Smooth muscle cell (in vitro differentiated cells): ENCODE results near the gene SLC45A3. TPM values are rescaled to one million over a fixed set of nuclear protein-coding genes. Genes with fewer than 3 reads are reported as not detected.

Experiments used
- DNase-seq: peaks from one replicate; lab custom pipeline; 2025; ENCODE audit not compliant: unreplicated experiment; lab: John Stamatoyannopoulos, UW
- H2AFZ ChIP-seq: fragments of 200-600 bp; sonication (generic); 2 replicates; pipeline ENCODE4 v1.6.0; 2016; ENCODE audit warnings: antibody characterized with exemption, low read depth, mild to moderate bottlenecking
- H3F3A ChIP-seq: fragments of 200-600 bp; sonication (generic); 2 replicates; pipeline ENCODE4 v1.6.0; 2017; ENCODE audit warnings: antibody characterized with exemption, low read depth
- H3K27ac ChIP-seq: fragments of 200-600 bp; sonication (generic); 2 replicates; pipeline ENCODE4 v1.5.1; 2016; ENCODE audit warnings: low read depth, mild to moderate bottlenecking
- H3K27me3 ChIP-seq: fragments of 200-600 bp; sonication (generic); 2 replicates; pipeline ENCODE4 v1.6.1; 2016; ENCODE audit warnings: low read depth, mild to moderate bottlenecking
- H3K36me3 ChIP-seq: fragments of 200-600 bp; sonication (generic); 2 replicates; pipeline ENCODE4 v1.5.1; 2016; ENCODE audit warnings: low read depth
- H3K4me1 ChIP-seq: fragments of 200-600 bp; sonication (generic); 2 replicates; pipeline ENCODE4 v1.5.1; 2016; ENCODE audit warnings: low read depth
- H3K4me2 ChIP-seq: fragments of 200-600 bp; sonication (generic); 2 replicates; pipeline ENCODE4 v1.6.0; 2016; ENCODE audit warnings: mild to moderate bottlenecking
- H3K4me3 ChIP-seq: fragments of 200-600 bp; sonication (generic); 2 replicates; pipeline ENCODE4 v1.5.1; 2016; ENCODE audit warnings: mild to moderate bottlenecking
- H3K79me2 ChIP-seq: fragments of 200-600 bp; sonication (generic); 2 replicates; pipeline ENCODE4 v1.6.0; 2016; ENCODE audit warnings: low read depth, mild to moderate bottlenecking
- H3K9ac ChIP-seq: fragments of 200-600 bp; sonication (generic); 2 replicates; pipeline ENCODE4 v1.6.0; 2016; ENCODE audit warnings: low read depth
- H3K9me3 ChIP-seq: fragments of 200-600 bp; sonication (generic); replicated peaks from 2 replicates; pipeline ENCODE4 v1.5.1; 2016; ENCODE audit warnings: low read depth
- H4K20me1 ChIP-seq: fragments of 200-600 bp; sonication (generic); 2 replicates; pipeline ENCODE4 v1.6.0; 2016; ENCODE audit warnings: low read depth
- WGBS: methylation state at CpG from one replicate; pipeline ENCODE4 v1.1.7; 2016; ENCODE audit warnings: low lambda C conversion rate; 5-methylcytosine and 5-hydroxymethylcytosine counted together
- polyA plus RNA-seq: library from polyadenylated mRNA; unstranded; fragments of >200 nt; fragmentation: Nextera tagmentation; extraction: Ambion mirVana; gene quantifications from 2 replicates; pipeline ENCODE4 v1.2.1, GENCODE V29; 2016
- total RNA-seq: library from RNA; depleted of rRNA; stranded (reverse); fragments of >200 nt; gene quantifications from 2 replicates; pipeline ENCODE4 v1.2.3, GENCODE V29; 2014
- TF ChIP-seq, protein P1 (sequence below): fragments of 200-600 bp; sonication (generic); IDR thresholded peaks from 2 replicates; pipeline ENCODE4 v1.5.1; 2017; ENCODE audit warnings: borderline replicate concordance, mild to moderate bottlenecking, antibody characterized with exemption; ENCODE audit not compliant: insufficient read depth, poor library complexity, severe bottlenecking

SLC45A3 gene
- total and polyA plus RNA-seq, 2 experiments from 2014 or later, result 3.1 to 4.9 TPM

DNA sequence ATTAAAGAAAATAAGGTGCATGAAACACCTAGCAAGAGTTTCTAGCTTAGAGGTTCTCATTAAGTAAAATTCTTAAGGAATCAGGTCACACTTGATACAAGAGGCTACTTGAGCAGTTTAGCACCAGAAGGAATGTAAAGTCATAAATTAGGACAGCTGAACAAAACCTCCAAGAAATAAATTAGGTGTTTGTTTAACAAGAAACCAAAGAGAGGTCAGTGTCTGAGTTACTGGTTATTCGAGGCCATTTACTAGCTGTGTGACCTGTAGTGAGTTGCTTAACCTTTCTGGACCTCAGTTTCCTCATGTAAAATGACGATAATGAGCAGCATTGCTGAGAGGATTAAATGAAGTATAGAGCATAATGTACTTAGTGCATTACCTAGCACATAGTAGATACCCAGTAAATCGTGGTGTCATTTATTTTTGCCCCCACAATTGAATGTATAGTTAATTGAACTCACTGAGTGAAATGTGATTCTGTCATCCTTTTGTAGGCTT lies 47.6 kb downstream of the SLC45A3 start:
- WGBS, result 80% methylated on average over 3 of the region's 3 CpGs
- Histone ChIP-seq H3K9me3 (no peaks in the 10 kb centered on the region), H3K4me1 (peaks cover 12% of the 10 kb centered on the region), H3K4me3 (peak overlapping the region; percentile 77), H4K20me1 (peaks cover 11% of the 10 kb centered on the region), H3K79me2 (peaks cover 32% of the 10 kb centered on the region), H3K9ac (peak overlapping the region; percentile 93), H3K27me3 (no peaks in the 10 kb centered on the region), H2AFZ (peak overlapping the region; percentile 91), H3K27ac (peak overlapping the region; percentile 96), H3K4me2 (peak overlapping the region; percentile 96), H3K36me3 (no peaks in the 10 kb centered on the region), H3F3A (no peaks in the 10 kb centered on the region)
- TF ChIP-seq, protein P1, sequence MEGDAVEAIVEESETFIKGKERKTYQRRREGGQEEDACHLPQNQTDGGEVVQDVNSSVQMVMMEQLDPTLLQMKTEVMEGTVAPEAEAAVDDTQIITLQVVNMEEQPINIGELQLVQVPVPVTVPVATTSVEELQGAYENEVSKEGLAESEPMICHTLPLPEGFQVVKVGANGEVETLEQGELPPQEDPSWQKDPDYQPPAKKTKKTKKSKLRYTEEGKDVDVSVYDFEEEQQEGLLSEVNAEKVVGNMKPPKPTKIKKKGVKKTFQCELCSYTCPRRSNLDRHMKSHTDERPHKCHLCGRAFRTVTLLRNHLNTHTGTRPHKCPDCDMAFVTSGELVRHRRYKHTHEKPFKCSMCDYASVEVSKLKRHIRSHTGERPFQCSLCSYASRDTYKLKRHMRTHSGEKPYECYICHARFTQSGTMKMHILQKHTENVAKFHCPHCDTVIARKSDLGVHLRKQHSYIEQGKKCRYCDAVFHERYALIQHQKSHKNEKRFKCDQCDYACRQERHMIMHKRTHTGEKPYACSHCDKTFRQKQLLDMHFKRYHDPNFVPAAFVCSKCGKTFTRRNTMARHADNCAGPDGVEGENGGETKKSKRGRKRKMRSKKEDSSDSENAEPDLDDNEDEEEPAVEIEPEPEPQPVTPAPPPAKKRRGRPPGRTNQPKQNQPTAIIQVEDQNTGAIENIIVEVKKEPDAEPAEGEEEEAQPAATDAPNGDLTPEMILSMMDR, result no peak
- DNase-seq, result no peak

DNA sequence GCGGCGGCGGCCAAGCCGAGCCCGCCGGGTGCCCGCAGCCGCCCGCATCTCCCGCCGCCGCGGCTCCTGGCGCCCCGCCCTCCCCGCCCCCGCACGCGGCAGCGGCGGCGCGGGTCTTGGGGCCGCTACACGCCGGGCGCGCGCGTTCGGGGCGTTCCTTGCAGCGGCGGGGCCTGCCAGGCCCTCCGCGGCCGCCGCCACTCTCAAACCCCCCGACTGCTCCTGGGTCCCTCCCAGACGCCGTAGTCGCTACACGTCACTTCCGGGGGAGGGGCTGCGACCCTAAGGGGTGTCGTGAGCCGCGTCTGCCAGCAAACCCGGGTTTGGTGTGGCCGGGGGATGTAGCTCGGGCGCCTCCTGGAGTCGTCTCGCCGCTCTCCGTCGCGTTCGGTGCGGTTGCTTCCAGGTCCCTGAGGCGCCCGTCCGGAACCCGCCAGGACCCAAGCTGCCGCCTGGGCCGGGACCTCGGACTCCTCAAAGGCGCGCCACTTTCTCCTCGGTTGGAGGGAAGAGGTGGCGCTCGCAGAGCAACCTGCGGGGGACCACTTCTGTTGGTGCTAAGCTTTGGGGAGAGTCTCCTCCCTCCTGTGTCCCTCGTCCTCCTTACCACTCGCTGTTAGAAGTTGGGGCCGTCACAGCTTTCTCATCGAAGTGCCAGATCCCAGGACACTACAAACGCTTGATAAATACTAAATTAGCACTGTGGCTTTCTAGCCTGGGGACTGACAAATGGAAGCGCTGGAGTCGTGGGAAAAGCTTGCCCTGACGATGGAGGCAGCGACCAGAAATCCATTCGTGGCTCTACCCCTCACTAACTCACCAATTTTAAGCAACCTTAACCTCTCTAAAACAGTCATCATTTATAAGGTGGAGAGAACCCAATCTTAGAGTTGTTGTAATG lies 48.3 kb downstream of the SLC45A3 start, which contains the start of gene ELK4:
ELK4 (minus strand) TSS at position 244 of the 901 bp plus-strand sequence. CDS start 8,129 bp downstream, outside the sequence.
- TF ChIP-seq, protein P1, result peak; percentile 49
- Histone ChIP-seq H3K9ac (peak within 1 kb of the TSS; percentile 96), H3K4me2 (peak within 1 kb of the TSS; percentile 96), H3F3A (no peaks in the 10 kb centered on the region), H2AFZ (peak within 1 kb of the TSS; percentile 91), H3K27me3 (no peaks in the 10 kb centered on the region), H4K20me1 (peaks cover 18% of the 10 kb centered on the region), H3K36me3 (no peaks in the 10 kb centered on the region), H3K4me1 (peaks cover 12% of the 10 kb centered on the region), H3K4me3 (peak within 1 kb of the TSS; percentile 77), H3K27ac (peak within 1 kb of the TSS; percentile 96), H3K79me2 (peaks cover 39% of the 10 kb centered on the region), H3K9me3 (no peaks in the 10 kb centered on the region)
- WGBS, result under 1% methylated on average over 77 of the region's 83 CpGs
- DNase-seq, result peak; percentile 94

DNA sequence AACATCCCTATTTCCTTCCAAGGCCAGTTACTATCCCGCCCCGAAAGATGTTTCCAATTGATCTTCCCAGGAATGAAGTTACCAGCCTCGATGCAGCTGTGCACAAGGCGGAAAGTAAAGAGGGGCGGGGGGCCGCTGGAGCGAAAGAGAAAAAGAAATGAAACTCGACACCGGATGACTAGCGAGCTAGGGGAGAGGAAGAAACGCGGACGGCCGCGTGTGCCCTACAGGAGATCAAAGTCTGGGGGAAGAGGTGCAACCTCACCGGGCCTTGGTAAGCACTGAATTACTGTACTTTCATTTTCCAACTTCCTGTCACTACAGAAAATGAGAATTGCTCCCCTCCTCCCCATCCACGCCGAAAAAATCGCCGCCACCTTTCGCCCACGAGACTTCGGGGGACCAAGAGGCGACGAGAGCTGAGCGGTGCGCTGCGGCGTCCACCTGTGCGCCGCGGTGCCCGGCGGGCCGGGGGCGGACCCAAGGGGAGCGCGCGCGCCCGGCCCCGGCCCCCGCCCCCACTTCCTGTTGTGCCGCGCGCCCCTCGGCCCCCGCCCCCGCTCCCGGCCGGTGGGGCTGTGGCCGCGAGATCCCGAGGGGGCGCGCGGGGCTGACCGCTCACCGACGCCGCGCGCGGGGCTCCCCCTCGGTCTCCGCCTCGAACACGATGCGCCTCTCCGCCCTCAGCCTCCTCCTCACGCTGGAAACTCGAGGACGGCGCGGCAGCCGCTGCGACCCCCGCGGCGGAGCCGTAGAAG lies 49.1 kb downstream of the SLC45A3 start:
- DNase-seq, result peak; percentile 51
- peak overlapping the region; percentile 93 for H3K27ac ChIP-seq
- H3K9ac ChIP-seq, result peak overlapping the region; percentile 96
- peak overlapping the region; percentile 77 for H3K4me3 ChIP-seq
- 1% methylated on average over 47 of the region's 81 CpGs for WGBS
- peaks cover 47% of the 10 kb centered on the region for H3K79me2 ChIP-seq
- H3K27me3 ChIP-seq, result no peaks in the 10 kb centered on the region
- H3F3A ChIP-seq, result no peaks in the 10 kb centered on the region
- TF ChIP-seq, protein P1, result no peak
- H3K4me2 ChIP-seq, result peak overlapping the region; percentile 89
- H4K20me1 ChIP-seq, result peaks cover 26% of the 10 kb centered on the region
- no peaks in the 10 kb centered on the region for H3K9me3 ChIP-seq
- no peaks in the 10 kb centered on the region for H3K36me3 ChIP-seq
- peak overlapping the region; percentile 21 for H2AFZ ChIP-seq
- H3K4me1 ChIP-seq, result peaks cover 12% of the 10 kb centered on the region
